OCI-LY3 (cell line): ENCODE measurements around the gene FAM222B.

Source experiments
- H2AFZ ChIP-seq: fragments of 200-600, 300-600 bp; shearing (Covaris generic); 2 replicates; pipeline ENCODE4 v1.6.0; 2014; ENCODE audit warnings: antibody characterized with exemption, low read depth, low read length
- H3K27ac ChIP-seq: fragments of 200-600, 300-600 bp; sonication (generic); 2 replicates; pipeline ENCODE4 v1.5.1; 2014; ENCODE audit warnings: mild to moderate bottlenecking, low read length, moderate library complexity, mixed read lengths
- H3K27me3 ChIP-seq: fragments of 200-600, 300-600 bp; sonication (generic); 2 replicates; pipeline ENCODE4 v1.6.1; 2014; ENCODE audit warnings: low read depth, low read length, mixed read lengths
- H3K36me3 ChIP-seq: fragments of 200-600, 300-600 bp; sonication (generic); replicated peaks from 2 replicates; pipeline ENCODE3; 2014; ENCODE audit warnings: low read depth, low read length, mixed read lengths
- H3K4me1 ChIP-seq: fragments of 300-600, 200-600 bp; sonication (generic); 2 replicates; pipeline ENCODE4 v1.6.1; 2014; ENCODE audit warnings: low read length, mixed read lengths
- H3K4me2 ChIP-seq: fragments of 200-600, 300-600 bp; sonication (generic); 2 replicates; pipeline ENCODE4 v1.6.1; 2014; ENCODE audit warnings: low read length, mixed read lengths
- H3K4me3 ChIP-seq: fragments of 300-600, 200-600 bp; sonication (generic); 2 replicates; pipeline ENCODE4 v1.5.1; 2014; ENCODE audit warnings: antibody characterized with exemption, mild to moderate bottlenecking, low read length, moderate library complexity
- H3K79me2 ChIP-seq: fragments of 300-600, 200-600 bp; shearing (Covaris generic); 2 replicates; pipeline ENCODE4 v1.6.1; 2014; ENCODE audit warnings: mild to moderate bottlenecking, low read length, mixed read lengths
- H3K9ac ChIP-seq: fragments of 300-600, 200-600 bp; shearing (Covaris generic); 2 replicates; pipeline ENCODE4 v1.6.0; 2014; ENCODE audit warnings: mild to moderate bottlenecking, low read length, moderate library complexity
- H3K9me3 ChIP-seq: fragments of 200-600, 300-600 bp; shearing (Covaris generic); 2 replicates; pipeline ENCODE4 v1.6.1; 2014; ENCODE audit warnings: low read length, mixed read lengths; ENCODE audit not compliant: insufficient read depth
- H4K20me1 ChIP-seq: fragments of 200-600, 300-600 bp; sonication (generic); 2 replicates; pipeline ENCODE4 v1.6.1; 2016; ENCODE audit warnings: low read length, mixed read lengths; ENCODE audit not compliant: insufficient read depth
- CTCF ChIP-seq: fragments of 200-600, 300-600 bp; sonication (generic); IDR thresholded peaks from 2 replicates; pipeline ENCODE4 v1.5.1; 2014; ENCODE audit warnings: antibody characterized with exemption, low read length, low read depth
- EZH2phosphoT487 ChIP-seq: fragments of 200-600 bp; shearing (Covaris generic); IDR thresholded peaks from 2 replicates; pipeline ENCODE4 v1.6.1; 2018; ENCODE audit warnings: antibody characterized with exemption, mixed run types, low read depth

The FAM222B gene

GRCh38 chr17:28733346-28733745, 109.2 kb downstream of the FAM222B start:
- Histone ChIP-seq H3K27ac (peak overlapping the region; percentile 11; the same call in 1 of the 2 replicates), H3K36me3 (peaks cover 24% of the 10 kb centered on the region), H3K4me2 (no peak overlapping the region), H3K4me3 (no peak overlapping the region), H3K4me1 (peaks cover 54% of the 10 kb centered on the region), H3K9me3 (no peaks in the 10 kb centered on the region), H2AFZ (no peak overlapping the region), H4K20me1 (no peaks in the 10 kb centered on the region), H3K9ac (no peak overlapping the region), H3K27me3 (no peaks in the 10 kb centered on the region), H3K79me2 (peaks cover 12% of the 10 kb centered on the region)
- TF ChIP-seq EZH2phosphoT487 (no peak), CTCF (no peak)

DNA sequence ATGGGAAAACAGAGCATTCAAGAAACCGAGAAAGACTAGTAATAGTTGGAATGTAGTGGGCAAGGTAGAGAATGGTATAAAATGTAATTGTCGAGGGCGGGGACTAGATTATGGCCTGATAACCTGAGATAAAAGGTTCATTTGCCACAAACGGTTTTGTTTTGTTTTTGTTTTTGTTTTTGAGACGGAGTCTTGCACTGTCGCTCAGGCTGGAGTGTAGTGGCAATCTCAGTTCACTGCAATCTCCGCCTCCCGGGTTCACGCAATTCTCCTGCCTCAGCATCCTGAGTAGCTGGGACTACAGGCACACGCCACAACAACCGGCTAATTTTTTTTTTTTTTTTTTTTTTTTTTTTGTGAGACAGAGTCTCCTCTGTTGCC, 112.7 kb downstream of the FAM222B start:
- Histone ChIP-seq H3K4me1 (peaks cover 49% of the 10 kb centered on the region), H3K27me3 (no peaks in the 10 kb centered on the region), H4K20me1 (no peaks in the 10 kb centered on the region; the same call in 1 of the 2 replicates), H3K4me3 (no peak overlapping the region; the same call in 1 of the 2 replicates), H3K9ac (no peak overlapping the region), H2AFZ (no peak overlapping the region), H3K9me3 (no peaks in the 10 kb centered on the region), H3K27ac (peak overlapping the region; percentile 100), H3K36me3 (peaks cover 16% of the 10 kb centered on the region), H3K79me2 (peaks cover 14% of the 10 kb centered on the region), H3K4me2 (no peak overlapping the region)
- no peak for TF ChIP-seq CTCF
- TF ChIP-seq EZH2phosphoT487, result no peak

DNA sequence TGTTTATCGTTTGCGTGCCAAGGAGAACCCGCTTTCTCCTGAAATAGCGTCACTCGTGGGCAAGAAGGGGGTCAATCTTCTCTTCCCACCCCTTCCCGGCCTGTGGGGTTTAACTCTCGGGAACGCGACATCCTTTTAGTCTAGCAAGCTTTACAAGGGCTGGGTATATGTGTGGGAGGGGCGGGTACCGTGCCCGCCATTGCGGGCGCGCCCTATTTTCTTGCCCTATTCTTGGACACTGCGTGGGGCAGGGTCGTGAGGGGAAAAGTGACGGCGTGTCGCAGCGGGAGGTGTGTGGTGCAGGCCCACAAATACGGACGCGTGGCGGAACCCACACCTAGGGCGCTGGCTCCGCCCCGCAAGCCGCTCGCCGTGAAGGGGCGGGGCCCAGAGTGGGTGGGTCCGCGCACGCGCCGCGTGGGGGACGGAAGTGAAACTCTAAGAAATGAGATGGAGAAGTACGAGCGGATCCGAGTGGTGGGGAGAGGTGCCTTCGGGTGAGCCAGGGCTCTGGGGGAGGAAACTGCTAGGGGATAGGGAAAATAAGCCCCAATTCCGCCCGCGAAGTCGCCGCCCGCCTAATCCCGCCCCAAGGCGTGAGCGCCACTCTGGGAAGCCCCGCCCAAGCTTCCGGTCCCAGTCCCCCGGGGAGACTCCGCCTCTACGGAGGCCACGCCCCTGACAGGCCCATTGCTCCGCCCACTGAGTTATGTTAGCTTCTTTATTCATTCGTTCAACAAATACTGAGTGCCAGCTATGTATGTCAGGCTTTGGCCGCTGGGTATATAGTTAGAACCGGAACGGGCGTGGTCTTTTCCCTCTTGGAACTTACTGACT, 114.0 kb downstream of the FAM222B start, which contains the start of gene NEK8:
Gene NEK8 (plus strand): TSS at position 425 of the 837 bp plus-strand sequence. CDS start 26 bp downstream, at position 451.
- H3K9ac ChIP-seq, result peak within 1 kb of the TSS; percentile 100
- H4K20me1 ChIP-seq, result peaks cover 11% of the 10 kb centered on the region
- peaks cover 27% of the 10 kb centered on the region for H3K79me2 ChIP-seq
- peaks cover 47% of the 10 kb centered on the region for H3K4me1 ChIP-seq
- no peak for TF ChIP-seq CTCF
- TF ChIP-seq EZH2phosphoT487, result no peak
- H3K27ac ChIP-seq, result peak within 1 kb of the TSS; percentile 100
- H3K36me3 ChIP-seq, result peaks cover 14% of the 10 kb centered on the region
- H3K4me2 ChIP-seq, result peak within 1 kb of the TSS; percentile 100
- no peaks in the 10 kb centered on the region for H3K27me3 ChIP-seq
- peak within 1 kb of the TSS; percentile 93 for H3K4me3 ChIP-seq
- no peak within 1 kb of the TSS for H2AFZ ChIP-seq
- H3K9me3 ChIP-seq, result no peaks in the 10 kb centered on the region

DNA sequence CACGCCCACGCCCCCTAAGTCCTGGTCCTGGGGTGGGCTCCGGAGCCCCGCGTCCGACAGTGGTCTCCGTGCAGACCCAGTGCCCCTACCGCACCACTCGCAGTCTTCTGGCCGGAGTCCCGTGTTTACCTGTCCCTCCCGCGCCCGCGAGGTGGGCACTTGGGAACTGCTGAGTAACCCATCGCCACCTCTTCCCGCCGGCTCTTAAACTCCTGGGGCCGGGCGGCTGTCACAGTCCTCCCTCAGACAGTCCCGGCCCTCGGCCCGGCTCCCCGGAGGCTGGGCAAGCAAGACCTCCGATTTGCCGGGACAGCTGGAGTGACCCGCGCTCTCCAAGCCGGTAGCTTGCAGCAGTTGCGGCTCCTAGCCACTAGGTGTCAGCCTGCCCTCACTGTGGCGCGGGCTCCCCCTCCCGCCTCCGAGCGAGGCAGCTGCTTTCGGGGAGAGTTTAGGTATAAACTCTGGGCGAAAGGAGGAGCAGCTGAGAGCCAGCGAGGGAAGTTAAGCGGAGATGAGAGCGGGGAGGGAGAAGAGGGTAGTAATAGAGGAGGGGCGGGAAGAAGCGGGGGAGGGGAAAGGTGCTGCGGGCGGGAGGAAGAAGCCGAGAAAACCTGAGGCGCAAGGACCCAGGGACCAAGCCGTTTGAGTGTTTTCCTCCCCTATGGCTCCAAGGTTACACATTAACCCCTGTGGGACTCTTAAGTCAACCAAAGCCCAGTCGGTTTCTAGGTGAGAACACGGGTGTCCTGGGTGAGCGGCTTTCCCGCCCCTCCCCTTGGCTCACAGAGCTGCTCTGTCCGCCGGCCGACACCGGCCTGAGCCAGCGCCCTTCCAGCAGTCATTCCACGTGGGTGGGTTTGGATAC, 115.7 kb downstream of the FAM222B start:
- Histone ChIP-seq H3K4me1 (peaks cover 54% of the 10 kb centered on the region), H3K79me2 (peaks cover 44% of the 10 kb centered on the region), H3K4me2 (peak overlapping the region; percentile 93), H3K4me3 (peak overlapping the region; percentile 93), H4K20me1 (peaks cover 27% of the 10 kb centered on the region), H3K36me3 (peaks cover 28% of the 10 kb centered on the region), H3K27ac (peak overlapping the region; percentile 100), H2AFZ (no peak overlapping the region), H3K9ac (peak overlapping the region; percentile 100), H3K27me3 (no peaks in the 10 kb centered on the region), H3K9me3 (no peaks in the 10 kb centered on the region)
- TF ChIP-seq EZH2phosphoT487 (no peak), CTCF (peak; percentile 96)
